Upper lobe of left lung (tissue), 4 donors: ENCODE results near the gene BACH1.

Source experiments
- CTCF ChIP-seq, 6 experiments: fragments of 450-650 bp in 4 of 6; fragments of 200-600 bp in 2 of 6; sonication (generic) in 2 of 6; IDR thresholded peaks; one replicate each; pipeline ENCODE4 v1.5.1; 2016 to 2019; ENCODE audit warnings: antibody characterized with exemption in 6 of 6
- EP300 ChIP-seq, 4 donors: sonication (generic); formaldehyde crosslinking; IDR thresholded peaks; one replicate each; pipeline ENCODE4 v1.5.1; 2017; ENCODE audit warnings: antibody characterized with exemption in 4 of 4, control low read depth in 2 of 4
- POLR2A ChIP-seq, 4 donors: fragments of 450-650 bp; IDR thresholded peaks; one replicate each; pipeline ENCODE4 v1.5.1; 2016 to 2017; ENCODE audit warnings: antibody characterized with exemption in 4 of 4, mild to moderate bottlenecking in 2 of 4

GRCh38 chr21:29340228-29340627 is 41.5 kb downstream of the BACH1 start:
- TF ChIP-seq CTCF (IDR thresholded peaks at IDR 0.05) (no peak), EP300 (IDR thresholded peaks at IDR 0.05) (no peak), POLR2A (IDR thresholded peaks at IDR 0.05) (no peak)
